SK-N-SH treated with all-trans-retinoic acid at 6 μM for 48 hours (cell line): ENCODE measurements around the gene PRKAA2.
A peak's percentile ranks its signal among the peaks of the same experiment; 100 is the strongest.

Experiments used
- ATAC-seq: fragments of 200-7000 bp; cut with Tn5 transposase; 3 replicates; pipeline ENCODE4 v1.9.1; 2020; ENCODE audit warnings: mild to moderate bottlenecking, moderate library complexity
- ARNTL ChIP-seq: fragments of 450-650 bp; formaldehyde crosslinking; IDR thresholded peaks from 2 replicates; pipeline ENCODE4 v1.5.0; 2020; ENCODE audit warnings: low read depth, mild to moderate bottlenecking, moderate library complexity, borderline replicate concordance
- BACH2 ChIP-seq: fragments of 250-450 bp; sonication (Bioruptor Pico); IDR thresholded peaks from 2 replicates; pipeline ENCODE4 v1.9.0; 2021; ENCODE audit warnings: mild to moderate bottlenecking, borderline replicate concordance
- CREB5 ChIP-seq: fragments of 250-450 bp; sonication (Bioruptor Pico); IDR thresholded peaks from 2 replicates; pipeline ENCODE4 v1.5.1; 2020; ENCODE audit warnings: low read depth, mild to moderate bottlenecking, moderate library complexity
- CSDC2 ChIP-seq: fragments of 250-450 bp; sonication (Bioruptor Pico); IDR thresholded peaks from 2 replicates; pipeline ENCODE4 v1.5.0; 2020; ENCODE audit warnings: mild to moderate bottlenecking, moderate library complexity
- CSRNP3 ChIP-seq: fragments of 250-450 bp; sonication (Bioruptor Pico); IDR thresholded peaks from 2 replicates; pipeline ENCODE4 v1.5.1; 2021; ENCODE audit warnings: mild to moderate bottlenecking, moderate library complexity
- ESRRG ChIP-seq: fragments of 250-450 bp; sonication (Bioruptor Pico); IDR thresholded peaks from 2 replicates; pipeline ENCODE4 v1.6.1; 2021; ENCODE audit warnings: mild to moderate bottlenecking
- GLIS3 ChIP-seq: fragments of 250-450 bp; sonication (Bioruptor Pico); IDR thresholded peaks from 2 replicates; pipeline ENCODE4 v1.5.0; 2020; ENCODE audit warnings: mild to moderate bottlenecking, moderate library complexity
- ISL1 ChIP-seq: fragments of 250-450 bp; sonication (Bioruptor Pico); IDR thresholded peaks from 2 replicates; pipeline ENCODE4 v2.1.2; 2022; ENCODE audit warnings: mild to moderate bottlenecking, moderate library complexity
- OSR1 ChIP-seq: fragments of 250-450 bp; sonication (Bioruptor Pico); IDR thresholded peaks from 2 replicates; pipeline ENCODE4 v1.8.0; 2022; ENCODE audit warnings: moderate library complexity, mild to moderate bottlenecking, inconsistent platforms
- POU6F1 ChIP-seq: fragments of 250-450 bp; sonication (Bioruptor Pico); IDR thresholded peaks from 2 replicates; pipeline ENCODE4 v1.8.0; 2021; ENCODE audit warnings: low read depth, mild to moderate bottlenecking, moderate library complexity, borderline replicate concordance
- PPARA ChIP-seq: fragments of 250-450 bp; sonication (Bioruptor Pico); IDR thresholded peaks from 2 replicates; pipeline ENCODE4 v1.5.0; 2020; ENCODE audit warnings: mild to moderate bottlenecking, borderline replicate concordance
- SNAI2 ChIP-seq: fragments of 250-450 bp; sonication (Bioruptor Pico); IDR thresholded peaks from 2 replicates; pipeline ENCODE4 v1.5.0; 2020; ENCODE audit warnings: mild to moderate bottlenecking, moderate library complexity
- TCF4 ChIP-seq: fragments of 250-450 bp; sonication (Bioruptor Pico); IDR thresholded peaks from 2 replicates; pipeline ENCODE4 v1.8.0; 2021; ENCODE audit warnings: mild to moderate bottlenecking, moderate library complexity, borderline replicate concordance
- TOX ChIP-seq: fragments of 250-450 bp; sonication (Bioruptor Pico); IDR thresholded peaks from 2 replicates; pipeline ENCODE4 v1.8.0; 2021; ENCODE audit warnings: mild to moderate bottlenecking, moderate library complexity, borderline replicate concordance
- TSHZ2 ChIP-seq: fragments of 250-450 bp; sonication (Bioruptor Pico); IDR thresholded peaks from 2 replicates; pipeline ENCODE4 v1.5.0; 2020; ENCODE audit warnings: mild to moderate bottlenecking, moderate library complexity
- ZC3H10 ChIP-seq: fragments of 250-450 bp; sonication (Bioruptor Pico); IDR thresholded peaks from 2 replicates; pipeline ENCODE4 v1.5.1; 2021; ENCODE audit warnings: mild to moderate bottlenecking, moderate library complexity
- ZFP3 ChIP-seq: fragments of 250-450 bp; sonication (Bioruptor Pico); IDR thresholded peaks from 2 replicates; pipeline ENCODE4 v1.5.0; 2020; ENCODE audit warnings: mild to moderate bottlenecking, moderate library complexity
- ZFP30 ChIP-seq: fragments of 450-650 bp; formaldehyde crosslinking; IDR thresholded peaks from 2 replicates; pipeline ENCODE4 v1.5.0; 2022; ENCODE audit warnings: mild to moderate bottlenecking, moderate library complexity
- ZNF565 ChIP-seq: fragments of 450-650 bp; formaldehyde crosslinking; conservative IDR thresholded peaks from 2 replicates; pipeline ENCODE4 v1.5.0; 2020; ENCODE audit warnings: low read depth, mild to moderate bottlenecking, moderate library complexity
- ZNF70 ChIP-seq: fragments of 450-650 bp; formaldehyde crosslinking; IDR thresholded peaks from 2 replicates; pipeline ENCODE4 v1.5.0; 2020; ENCODE audit warnings: mild to moderate bottlenecking, moderate library complexity
- ZNF8 ChIP-seq: fragments of 450-650 bp; formaldehyde crosslinking; IDR thresholded peaks from 2 replicates; pipeline ENCODE4 v1.5.0; 2020; ENCODE audit warnings: mild to moderate bottlenecking, moderate library complexity

The PRKAA2 gene

GRCh38 chr1:56625819-56626440 lies 19.2 kb upstream of the PRKAA2 start (continued):
- TF ChIP-seq ZFP3 (CRISPR knock-in tag): no peak
- TF ChIP-seq, all 23 proteins: peak for 0

GRCh38 chr1:56626546-56626945 lies 18.6 kb upstream of the PRKAA2 start:
- ATAC-seq: peak; percentile 38; the same call in 1 of the 3 replicates

GRCh38 chr1:56627019-56627635 lies 18.0 kb upstream of the PRKAA2 start:
- TF ChIP-seq PPARA (CRISPR knock-in tag): no peak
- no peak for TF ChIP-seq ZNF70 (CRISPR knock-in tag)
- no peak for TF ChIP-seq CREB5 (CRISPR knock-in tag)
- TF ChIP-seq CSDC2 (CRISPR knock-in tag): no peak
- no peak for TF ChIP-seq OSR1 (CRISPR knock-in tag)
- TF ChIP-seq TCF4 (CRISPR knock-in tag): no peak
- TF ChIP-seq SNAI2 (CRISPR knock-in tag): no peak
- no peak for TF ChIP-seq TSHZ2 (CRISPR knock-in tag)
- TF ChIP-seq ARNTL (CRISPR knock-in tag): no peak
- no peak for TF ChIP-seq GLIS3
- TF ChIP-seq, all 23 proteins: peak for 0
- no peak for ATAC-seq

More at GRCh38 chr1:56626546-56626945, 18.6 kb upstream of the PRKAA2 start:
- no peak for TF ChIP-seq GLIS3
- TF ChIP-seq OSR1 (CRISPR knock-in tag): no peak
- TF ChIP-seq ZFP3 (CRISPR knock-in tag): no peak
- no peak for TF ChIP-seq ZC3H10
- TF ChIP-seq CSRNP3: no peak
- TF ChIP-seq TCF4 (CRISPR knock-in tag): no peak
- no peak for TF ChIP-seq ZNF8
- no peak for TF ChIP-seq ISL1
- TF ChIP-seq ZNF565 (CRISPR knock-in tag): no peak
- no peak for TF ChIP-seq TOX (CRISPR knock-in tag)
- no peak for TF ChIP-seq BACH2 (CRISPR knock-in tag)
- TF ChIP-seq ZFP30 (CRISPR knock-in tag): no peak
- no peak for TF ChIP-seq PPARA (CRISPR knock-in tag)
- no peak for TF ChIP-seq TSHZ2 (CRISPR knock-in tag)
- no peak for TF ChIP-seq ESRRG
- TF ChIP-seq SNAI2 (CRISPR knock-in tag): no peak
- no peak for TF ChIP-seq POU6F1
